GM19397 (cell line): Measurements from ENCODE around the gene PTPRT.

Experiments used
- ATAC-seq: cut with Tn5 transposase; IDR thresholded peaks from one replicate; pipeline ENCODE4 v1.9.1; 2021; ENCODE audit warnings: mild to moderate bottlenecking, moderate library complexity; ENCODE audit not compliant: unreplicated experiment

PTPRT gene

DNA sequence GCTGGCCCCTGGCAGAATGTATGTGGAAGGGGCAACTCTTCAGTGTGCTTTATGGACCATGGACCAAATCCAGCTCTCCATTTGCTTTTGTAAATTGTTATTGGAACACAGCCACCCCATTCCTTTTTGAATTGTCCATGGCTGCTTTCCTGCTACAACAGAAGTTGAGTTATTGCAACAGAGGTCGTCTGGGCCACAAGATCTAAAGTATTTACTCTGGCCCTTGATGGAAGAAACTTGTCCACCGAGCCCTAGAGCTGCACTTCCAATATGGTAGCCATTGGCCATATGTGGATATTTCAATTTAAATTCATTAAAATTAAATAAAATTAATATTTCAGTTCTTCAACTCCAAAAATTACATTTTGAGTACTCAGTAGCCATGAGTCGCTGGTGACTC lies 543.5 kb downstream of the PTPRT start:
- no peak for ATAC-seq

DNA sequence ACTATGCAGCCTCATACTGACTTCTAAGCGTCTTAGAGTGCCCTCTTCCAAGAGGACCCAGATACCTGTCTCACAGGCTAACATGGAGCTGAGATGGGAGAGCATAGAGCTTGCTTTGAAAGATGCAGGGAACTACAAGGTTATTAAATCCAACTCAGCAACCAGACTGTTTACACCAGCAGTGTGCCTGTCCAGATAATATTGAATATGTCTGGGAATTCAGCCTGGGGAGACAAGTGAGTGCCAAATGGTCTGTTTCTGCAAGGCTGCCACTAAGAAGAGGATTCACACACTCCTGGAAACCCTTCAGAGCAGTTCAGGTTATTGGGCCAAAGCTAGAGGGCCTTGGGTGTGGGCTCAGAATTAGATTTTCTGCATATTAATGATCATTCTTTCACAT lies 547.8 kb downstream of the PTPRT start:
- ATAC-seq = no peak

DNA sequence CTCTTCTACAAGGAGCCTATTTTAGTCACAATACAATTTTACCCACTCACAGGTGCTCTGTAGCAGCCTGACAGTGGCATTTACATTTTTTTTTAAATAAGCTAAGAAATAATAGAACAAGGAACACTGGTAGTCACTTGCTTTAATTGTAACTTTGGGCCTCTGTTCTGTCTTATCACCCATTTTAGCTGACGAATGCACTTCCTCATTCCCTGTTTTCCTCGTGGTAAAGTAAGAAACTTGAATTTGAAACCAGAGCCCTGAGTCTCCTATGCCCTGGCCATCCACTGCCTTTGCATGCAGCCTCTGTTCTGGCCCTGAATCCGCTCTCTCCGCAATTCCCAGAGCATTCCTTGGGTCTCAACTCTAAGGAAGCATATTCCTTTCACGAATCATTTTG lies 550.6 kb downstream of the PTPRT start:
- no peak for ATAC-seq

DNA sequence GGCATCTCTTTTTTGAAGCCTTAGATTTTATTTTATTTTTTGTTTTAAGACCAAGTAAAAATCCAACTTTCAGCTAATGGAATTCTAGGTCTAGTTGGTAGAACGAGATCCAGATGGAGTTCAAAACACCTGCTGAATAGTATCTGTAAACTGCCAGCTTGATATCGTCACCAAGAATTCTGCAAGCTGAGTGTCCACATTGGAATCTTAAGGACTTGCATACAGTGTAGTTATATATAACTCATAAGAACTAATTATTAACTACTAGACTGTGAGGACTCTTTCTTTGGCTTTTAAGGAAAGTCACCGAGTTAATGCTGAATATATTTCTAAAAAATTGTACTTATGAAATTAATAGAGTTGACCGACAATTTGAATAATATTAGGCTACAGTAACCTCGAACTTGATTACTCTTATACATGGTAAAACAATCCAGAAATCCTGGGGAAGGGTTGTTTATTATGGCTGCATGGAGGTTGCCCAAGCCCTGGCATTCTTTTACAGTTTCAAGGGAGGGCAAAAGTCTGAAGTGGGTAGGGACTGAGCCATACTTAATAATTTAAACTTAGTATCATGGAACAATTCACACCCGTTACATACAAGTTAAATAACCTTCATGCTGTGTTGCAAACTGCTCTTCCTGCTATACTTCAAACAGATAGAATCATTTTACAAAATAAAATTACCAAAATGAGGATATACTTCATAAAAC lies 553.9 kb downstream of the PTPRT start:
- no peak for ATAC-seq

DNA sequence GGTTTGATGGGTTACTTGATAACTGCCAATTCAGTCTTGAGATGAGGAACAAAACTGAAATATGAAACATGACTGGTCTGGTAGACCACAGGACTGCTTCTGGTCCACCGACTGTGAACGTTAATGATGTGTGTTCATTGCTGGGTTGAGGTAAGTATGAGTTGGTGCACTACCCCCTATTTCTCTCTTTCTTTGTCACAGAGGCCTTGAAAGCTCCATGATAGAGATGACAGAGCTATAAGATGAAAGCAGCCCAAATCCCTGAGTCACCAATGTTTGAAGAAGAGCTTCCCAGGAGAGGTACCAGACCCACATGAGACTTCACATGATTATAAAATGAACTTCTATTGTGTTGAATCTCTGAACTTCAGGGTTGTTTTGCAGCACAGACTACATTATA lies 555.5 kb downstream of the PTPRT start:
- ATAC-seq = no peak

DNA sequence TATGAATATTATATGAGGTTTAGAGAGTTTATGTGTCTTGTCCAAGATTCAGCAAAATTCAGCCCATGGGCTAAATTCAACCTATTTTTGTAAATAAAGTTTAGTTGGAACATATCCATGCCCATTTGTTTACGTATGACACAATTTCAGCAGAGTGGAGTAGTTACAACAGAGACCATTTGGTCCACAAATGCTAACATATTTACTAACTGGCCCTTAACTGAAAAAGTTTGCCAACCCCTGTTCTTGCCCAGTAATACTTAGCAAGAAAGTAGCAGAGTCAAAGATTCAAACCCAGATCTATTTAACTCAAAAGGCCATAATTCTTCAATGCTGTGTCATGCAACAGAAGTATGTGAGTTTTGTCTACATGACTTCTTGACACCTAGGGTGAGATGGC lies 561.0 kb downstream of the PTPRT start:
- ATAC-seq = no peak

DNA sequence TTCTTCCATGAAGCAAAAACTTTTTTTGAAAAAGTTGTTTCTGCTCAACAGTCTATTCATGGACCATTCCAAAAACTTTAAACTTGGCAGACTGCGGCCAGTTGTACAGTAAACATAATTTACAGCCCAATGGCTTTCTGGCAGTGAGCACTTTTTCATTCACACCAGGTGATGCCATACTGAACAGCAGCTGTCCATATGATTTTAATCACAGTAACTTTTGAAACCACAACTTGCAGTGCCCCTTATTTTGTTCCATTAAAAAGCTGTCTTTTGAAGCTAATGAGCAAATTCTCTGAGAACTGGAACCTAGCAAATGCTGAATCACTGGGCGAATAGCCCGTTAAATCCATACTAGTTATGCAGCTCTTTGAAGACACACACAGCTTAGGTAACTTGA lies 576.6 kb downstream of the PTPRT start:
- no peak for ATAC-seq

DNA sequence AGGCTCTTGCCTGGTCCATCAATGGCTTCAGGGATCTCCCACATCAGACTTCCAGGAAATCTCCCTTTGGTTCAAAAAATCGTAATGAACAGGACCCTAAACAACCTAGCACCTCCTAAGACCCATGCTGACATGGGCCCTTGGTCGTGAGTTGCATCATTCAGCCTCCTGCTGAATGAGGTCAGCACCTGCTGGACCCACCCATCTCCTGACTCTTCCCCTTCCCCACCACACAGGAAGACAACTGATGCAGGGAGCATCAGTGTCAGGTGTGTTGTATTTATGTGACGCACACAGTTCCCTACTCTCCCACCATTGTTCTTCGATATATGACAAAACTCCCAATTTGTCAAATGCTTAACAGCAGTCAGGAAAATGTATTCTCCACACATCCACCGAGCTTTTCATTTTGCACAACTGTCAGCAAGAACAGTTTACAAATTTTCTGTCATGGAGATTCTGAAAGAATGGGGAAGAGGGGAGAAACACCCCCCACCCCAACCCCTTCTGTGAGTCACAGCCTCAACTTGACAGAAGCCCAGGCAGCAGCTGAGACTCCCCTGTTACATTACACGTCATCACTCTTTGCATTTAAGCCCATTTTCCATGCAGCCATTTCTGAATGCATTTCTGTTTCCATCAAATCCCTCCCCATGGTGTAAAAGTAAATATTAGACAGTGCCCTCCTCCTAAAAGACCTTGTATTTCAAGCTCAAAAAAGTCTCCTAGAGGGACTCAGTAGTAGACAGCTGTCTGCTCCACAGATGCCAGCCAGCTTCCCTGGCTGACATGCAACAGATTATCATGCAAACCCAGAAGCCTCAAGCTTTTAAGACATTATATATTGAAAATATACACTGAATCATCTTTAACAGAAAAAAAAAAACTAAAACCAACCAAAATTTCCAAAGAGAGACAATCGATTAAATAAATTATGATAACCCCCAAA lies 577.5 kb downstream of the PTPRT start:
- no peak for ATAC-seq

DNA sequence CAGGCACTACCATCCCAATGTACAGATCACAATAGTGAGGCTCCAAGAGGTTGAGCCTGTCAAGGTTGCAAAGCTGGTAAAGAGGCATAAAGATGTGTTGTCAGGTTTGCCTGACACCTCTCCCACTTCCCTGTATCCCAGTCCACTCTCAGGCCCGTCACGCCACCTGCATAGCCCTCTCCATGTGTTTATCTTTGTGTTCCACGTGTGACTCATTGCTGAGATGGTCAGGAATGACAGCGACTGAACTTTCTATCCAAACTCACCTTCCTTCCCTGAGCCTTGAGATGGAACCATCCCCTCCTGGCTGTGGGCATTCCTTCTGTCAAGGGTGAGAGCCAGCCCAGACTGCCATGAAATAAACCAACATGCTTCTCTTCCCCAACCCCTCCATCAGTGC lies 578.3 kb downstream of the PTPRT start:
- no peak for ATAC-seq

DNA sequence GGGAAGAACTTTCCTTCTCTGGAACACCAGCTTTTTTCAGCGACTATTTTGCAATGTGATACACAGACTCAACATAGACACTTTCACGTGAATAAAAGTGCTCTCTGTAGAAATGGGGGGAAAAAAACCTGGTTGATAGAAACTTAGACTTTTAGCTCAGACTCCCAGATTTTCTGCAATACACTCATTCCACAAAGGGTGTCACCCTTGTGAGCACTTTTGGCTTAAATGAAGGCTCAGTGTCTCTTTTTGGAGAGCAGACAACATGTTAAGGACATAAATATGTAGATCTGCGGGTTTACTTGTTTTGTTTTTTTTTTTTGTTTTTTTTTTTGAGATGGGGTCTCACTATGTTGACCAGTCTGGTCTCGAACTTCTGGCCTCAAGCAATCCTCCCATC lies 579.6 kb downstream of the PTPRT start:
- ATAC-seq = no peak

DNA sequence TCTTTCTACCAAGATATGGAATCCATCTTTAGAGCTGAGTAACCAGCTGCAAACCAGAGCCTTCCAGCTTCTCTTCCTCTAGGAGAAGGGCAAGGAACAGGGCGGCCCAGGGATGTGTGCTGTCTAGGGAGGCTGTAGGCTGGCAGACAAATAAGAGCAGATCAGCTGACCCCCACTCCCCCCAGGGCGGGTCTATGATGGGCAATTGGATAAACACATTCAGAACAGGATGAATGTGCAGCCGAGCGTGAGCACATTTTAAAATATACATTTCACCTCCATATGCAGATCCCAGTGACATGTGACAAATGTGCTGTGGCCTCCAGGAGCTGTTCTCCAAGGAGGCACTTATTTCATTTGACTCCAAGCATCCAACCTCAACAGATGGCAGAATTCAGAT lies 580.1 kb downstream of the PTPRT start:
- no peak for ATAC-seq

DNA sequence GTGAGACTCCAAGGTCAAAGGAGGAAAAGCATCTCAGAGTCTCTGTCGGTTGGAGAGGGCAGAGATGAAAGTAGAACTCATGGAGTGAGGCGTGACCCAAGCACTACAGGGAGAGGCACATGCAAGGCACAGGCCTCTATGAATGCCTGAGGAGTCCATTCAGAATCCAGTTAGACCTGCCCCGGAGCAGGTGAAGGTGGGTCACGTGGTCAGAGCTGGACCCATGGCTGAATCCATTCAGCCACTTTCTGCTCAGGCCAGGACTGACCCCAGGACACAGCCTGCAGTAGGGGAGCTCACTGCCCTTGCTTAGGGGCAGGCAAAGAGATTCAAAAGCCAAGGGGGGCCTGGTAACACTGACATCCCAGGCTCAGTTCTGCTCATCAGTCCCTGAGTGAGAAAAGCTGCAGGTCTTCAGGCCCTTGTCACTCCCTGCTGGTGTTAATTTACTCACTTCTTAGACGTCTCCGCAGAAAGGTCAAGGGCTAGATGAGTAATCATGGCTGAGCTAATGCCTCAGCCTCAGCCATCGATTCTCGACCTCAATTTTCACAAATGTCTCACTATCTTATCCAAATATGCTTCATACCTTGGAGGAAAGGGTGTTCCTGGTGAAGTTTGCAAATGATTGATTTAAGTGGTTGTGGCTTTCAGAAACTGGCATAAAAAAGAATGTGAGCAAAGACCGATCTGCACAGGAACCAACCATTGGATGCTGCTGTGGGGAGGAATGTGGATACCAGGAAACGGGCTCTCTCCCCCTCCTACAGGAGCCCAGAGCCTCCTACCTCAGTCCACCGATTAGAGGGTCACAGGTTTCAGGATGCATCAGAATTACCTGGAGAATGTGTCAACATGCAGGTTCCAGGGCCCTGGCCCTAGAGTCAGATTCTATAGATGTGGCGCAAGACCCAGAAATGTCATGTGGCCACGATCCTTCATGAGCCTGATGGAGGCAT lies 584.4 kb downstream of the PTPRT start:
- no peak for ATAC-seq

DNA sequence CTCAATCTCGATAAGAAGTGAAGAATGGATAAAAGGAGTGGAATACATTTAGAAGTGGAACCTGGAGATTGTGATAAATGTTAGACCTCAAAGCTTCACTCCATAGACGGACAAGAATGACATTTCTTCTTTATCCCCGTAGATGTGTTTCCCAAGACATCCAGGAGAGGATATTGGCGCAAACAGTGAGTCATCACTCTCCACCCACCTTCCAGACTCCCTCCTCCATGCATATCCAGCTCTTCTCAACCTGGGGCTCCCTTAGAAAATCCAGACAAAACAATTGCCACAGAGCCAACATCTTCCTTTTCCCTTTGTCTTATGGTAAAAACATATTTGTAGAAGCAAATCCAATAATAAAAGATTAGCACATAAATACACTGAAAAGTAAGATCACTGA lies 586.1 kb downstream of the PTPRT start:
- ATAC-seq = no peak

DNA sequence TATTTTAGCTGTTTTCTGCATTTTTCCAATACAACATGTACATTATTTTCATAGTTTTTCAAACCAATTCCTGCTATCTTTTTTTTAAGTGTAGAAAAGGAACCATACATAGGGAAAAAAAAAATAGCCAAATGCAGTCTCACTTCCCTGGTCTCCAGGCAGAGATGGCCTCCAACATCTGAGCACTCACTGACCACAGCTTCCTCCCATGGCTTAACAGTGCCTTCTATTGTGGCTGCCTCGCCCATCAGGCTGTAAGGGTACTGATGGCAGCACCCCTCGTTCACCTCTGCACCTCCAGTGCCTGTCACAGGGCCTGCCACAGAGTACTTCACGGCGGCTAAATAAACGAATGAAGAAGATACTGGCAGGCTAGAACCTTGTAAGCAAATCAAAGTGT lies 591.1 kb downstream of the PTPRT start:
- ATAC-seq = no peak

DNA sequence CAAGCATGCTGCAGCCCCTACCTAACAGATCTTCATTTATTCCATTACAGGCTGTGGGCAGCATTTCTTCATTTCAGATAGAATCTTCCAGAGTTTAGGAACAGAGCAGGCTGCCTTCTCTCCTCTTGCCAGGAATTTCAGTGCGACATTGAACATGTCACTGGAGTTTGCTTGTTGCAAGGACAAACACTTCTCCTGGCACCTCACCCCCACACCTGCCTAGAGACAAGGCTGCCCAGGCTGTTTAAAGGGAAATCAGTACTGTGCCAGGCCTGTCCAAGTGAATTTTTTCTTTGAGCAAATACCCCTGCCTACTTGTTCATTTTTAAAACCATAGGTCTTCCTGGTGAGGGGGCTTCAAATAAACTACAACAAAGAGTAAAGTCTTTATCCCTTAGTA lies 594.1 kb downstream of the PTPRT start:
- ATAC-seq = no peak

DNA sequence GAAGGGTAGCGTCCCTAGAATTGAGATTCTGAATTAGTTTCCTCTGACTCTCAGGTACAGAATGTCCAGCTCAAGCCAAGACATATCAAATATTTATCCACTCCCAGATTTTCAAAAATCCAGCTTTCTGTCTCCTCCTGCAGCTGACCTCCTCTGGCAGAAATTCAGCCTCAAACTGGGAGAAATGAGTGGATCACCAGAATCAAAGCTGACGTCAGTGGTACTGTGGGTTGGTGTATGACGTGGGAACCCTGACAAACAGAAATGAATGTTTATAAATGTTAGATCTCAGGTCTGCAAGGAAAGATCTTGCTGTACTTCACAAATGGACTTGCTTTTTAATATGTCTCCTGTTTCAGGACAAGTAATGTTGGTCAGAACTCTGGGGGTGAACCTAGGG lies 595.0 kb downstream of the PTPRT start:
- ATAC-seq = no peak

DNA sequence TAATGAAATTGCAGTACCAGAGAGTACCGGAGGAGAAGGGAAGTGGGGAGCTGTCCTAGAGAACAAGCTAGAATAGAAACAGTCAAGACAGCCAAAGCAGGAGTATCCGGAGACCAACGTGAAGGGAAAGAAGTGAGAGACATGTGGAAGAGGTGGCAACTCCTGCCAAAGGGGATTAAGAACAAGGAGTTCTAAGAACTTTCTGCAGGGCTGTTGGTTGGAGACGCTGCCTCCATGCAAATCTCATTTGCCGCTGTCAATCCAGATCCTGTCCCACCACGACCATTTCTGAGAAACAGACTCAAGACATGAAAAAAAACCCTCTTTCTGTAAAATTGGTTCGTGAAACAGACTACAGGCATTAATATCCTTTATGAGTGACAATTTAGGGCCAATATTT lies 595.7 kb downstream of the PTPRT start:
- no peak for ATAC-seq

DNA sequence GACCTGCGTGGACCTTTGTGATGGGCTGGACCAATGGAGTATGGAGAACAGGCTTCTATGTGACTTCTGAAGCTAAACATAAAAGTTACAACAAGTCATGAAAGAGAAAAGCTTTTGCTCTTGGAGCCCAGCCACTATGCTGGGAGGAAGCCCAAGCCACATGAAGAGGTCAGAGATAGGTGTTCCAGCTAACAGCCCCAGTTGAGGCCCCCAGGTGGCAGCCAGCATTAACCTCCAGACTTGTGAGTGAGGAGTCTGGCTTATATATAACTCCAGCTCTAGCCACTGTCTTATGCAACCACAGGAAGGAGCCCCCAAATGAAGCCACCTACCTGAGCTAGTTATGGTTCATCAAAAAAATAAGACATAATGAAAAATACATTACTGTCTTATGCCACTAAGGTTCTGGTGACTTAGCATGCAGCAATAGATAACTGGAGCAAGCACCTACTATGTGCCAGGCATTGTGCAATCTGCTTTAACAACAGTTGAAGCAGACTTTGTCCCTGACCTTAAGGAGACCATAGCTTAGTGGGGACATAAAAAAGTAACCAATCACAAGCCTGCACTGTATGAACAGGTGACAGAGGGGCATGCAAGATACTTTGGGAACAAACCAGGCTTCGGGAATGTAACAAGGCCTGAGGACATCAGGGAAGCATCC lies 599.6 kb downstream of the PTPRT start:
- no peak for ATAC-seq

DNA sequence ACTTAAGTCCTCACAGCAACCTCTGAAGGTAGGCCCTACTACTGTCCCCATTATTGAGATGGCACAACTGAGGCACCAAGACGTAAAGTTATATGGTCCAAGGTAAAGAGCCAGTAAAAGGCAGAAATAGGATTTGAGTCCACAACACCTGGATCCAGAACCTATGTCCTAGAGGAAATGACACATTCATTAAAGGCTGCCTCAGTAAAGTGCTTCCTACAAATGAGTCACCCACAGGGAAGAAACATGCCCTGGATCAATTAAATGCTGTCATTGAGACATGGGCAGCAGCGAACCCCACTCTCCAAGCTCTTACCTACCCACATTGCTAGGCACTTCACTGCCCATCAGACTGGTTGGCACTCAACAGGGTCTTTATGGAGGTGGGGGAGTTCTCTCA lies 600.9 kb downstream of the PTPRT start:
- no peak for ATAC-seq

DNA sequence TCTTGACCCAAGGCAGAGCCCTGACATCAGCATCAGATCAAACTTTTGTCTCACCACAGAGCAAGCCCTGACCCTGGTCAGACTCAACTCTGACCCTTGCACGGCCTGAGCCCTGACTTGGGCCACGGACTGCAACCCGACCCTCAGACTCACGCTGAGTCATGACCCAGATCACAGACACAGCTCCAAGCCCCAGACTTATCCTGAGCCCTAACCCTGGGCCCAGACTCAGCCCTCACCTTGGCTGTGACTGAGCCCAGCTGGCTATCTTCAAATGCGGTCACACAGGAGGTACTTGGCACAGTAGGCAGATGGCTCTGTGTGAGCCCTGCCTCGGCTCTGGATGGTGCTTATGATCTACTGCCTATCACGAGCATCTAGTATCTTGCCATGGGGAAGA lies 602.3 kb downstream of the PTPRT start:
- ATAC-seq = no peak

DNA sequence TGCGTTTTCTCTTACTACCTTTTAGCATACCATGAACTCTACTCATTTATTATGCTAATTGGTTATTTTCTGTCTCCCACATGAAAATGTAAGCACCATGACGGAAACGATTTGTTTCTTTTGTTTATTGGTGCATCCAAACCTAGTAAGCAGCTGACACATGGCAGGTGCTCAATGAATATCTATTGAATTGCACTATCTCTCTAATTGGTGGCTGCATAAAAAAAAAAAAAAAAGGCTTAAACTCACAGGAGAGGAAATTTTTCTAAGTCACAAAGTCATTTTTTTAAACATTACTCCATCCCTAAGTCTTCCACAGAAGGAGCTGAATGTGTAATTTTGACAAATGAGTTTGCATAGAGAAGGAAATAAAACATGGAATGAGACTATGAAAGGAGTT lies 608.4 kb downstream of the PTPRT start:
- no peak for ATAC-seq
